Mammary epithelial cell (primary cell): ENCODE measurements around the gene PARD6A.

Experiments used
- EZH2 ChIP-seq: IDR thresholded peaks from 2 replicates; pipeline ENCODE4 v1.6.1; 2012; ENCODE audit warnings: low read length, inconsistent platforms, borderline replicate concordance
- TF ChIP-seq, protein P1 (sequence below), 2 donors: IDR thresholded peaks in 1 of 2; conservative IDR thresholded peaks in 1 of 2; 2 replicates each; pipeline ENCODE4 v1.5.1; 2011 to 2012; ENCODE audit warnings: inconsistent platforms in 2 of 2, low read length in 2 of 2, mild to moderate bottlenecking in 2 of 2, control low read depth in 1 of 2, low read depth in 1 of 2; ENCODE audit not compliant: insufficient read depth in 1 of 2; ENCODE audit errors: extremely low read depth in 1 of 2

DNA sequence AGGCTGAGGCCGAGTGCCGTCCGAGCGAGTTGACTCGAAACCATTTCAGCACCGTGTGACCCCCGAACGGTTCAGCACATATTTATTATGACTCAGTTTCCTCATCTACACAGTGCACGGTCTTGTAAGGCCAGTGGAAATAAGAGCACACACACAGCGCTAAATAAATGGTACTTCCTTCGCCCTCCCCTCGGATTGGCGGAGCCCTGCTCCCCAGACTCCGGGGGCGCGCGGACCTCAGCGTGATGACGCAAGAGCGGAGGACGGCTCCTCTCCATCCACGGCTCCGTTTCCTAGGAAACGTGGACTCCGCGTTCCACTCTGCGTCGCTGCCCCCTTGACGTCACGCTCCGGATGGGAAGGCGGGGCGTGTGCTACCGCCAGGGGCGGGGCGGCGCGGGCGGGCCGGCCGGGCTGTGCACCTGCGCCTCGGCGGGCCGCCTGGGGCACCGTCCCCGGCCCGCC is at the start of gene PARD6A:
- TF ChIP-seq, protein P1, sequence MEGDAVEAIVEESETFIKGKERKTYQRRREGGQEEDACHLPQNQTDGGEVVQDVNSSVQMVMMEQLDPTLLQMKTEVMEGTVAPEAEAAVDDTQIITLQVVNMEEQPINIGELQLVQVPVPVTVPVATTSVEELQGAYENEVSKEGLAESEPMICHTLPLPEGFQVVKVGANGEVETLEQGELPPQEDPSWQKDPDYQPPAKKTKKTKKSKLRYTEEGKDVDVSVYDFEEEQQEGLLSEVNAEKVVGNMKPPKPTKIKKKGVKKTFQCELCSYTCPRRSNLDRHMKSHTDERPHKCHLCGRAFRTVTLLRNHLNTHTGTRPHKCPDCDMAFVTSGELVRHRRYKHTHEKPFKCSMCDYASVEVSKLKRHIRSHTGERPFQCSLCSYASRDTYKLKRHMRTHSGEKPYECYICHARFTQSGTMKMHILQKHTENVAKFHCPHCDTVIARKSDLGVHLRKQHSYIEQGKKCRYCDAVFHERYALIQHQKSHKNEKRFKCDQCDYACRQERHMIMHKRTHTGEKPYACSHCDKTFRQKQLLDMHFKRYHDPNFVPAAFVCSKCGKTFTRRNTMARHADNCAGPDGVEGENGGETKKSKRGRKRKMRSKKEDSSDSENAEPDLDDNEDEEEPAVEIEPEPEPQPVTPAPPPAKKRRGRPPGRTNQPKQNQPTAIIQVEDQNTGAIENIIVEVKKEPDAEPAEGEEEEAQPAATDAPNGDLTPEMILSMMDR (conservative IDR thresholded peaks at IDR 0.05 in 1 of 2, IDR thresholded peaks at IDR 0.05 in 1 of 2; ENCODE audit: extremely low read depth in 1 of 2, insufficient read depth in 1 of 2, low read depth in 1 of 2, low read length in 2 of 2): no peak
- TF ChIP-seq EZH2: no peak
